Epithelial cell of proximal tubule (primary cell): ENCODE results near the gene PCLO. TPM values are rescaled to one million over a fixed set of nuclear protein-coding genes. Genes with fewer than 3 reads are reported as not detected.
"Not testable (repeated sequence)": the region's sequence is repeated elsewhere in the genome, so short reads cannot be mapped to it uniquely, and the experiment has no call there.

Experiments used
- DNase-seq: peaks from one replicate; pipeline ENCODE4 v3.0.0-alpha.2; 2011; ENCODE audit warnings: low read depth
- H3K4me3 ChIP-seq: 2 replicates; pipeline ENCODE4 v1.5.1; 2011; ENCODE audit warnings: low read depth, mild to moderate bottlenecking, low read length
- CTCF ChIP-seq: conservative IDR thresholded peaks from 2 replicates; pipeline ENCODE4 v1.5.1; 2012; ENCODE audit warnings: low read depth, mild to moderate bottlenecking, low read length
- total RNA-seq: library from RNA; depleted of rRNA; stranded (reverse); fragments of >200 nt; gene quantifications from 2 replicates; pipeline ENCODE4 v1.2.3, GENCODE V29; 2015

PCLO gene
- total RNA-seq, 1 donor from 2014 or later, result 0.58 TPM

DNA sequence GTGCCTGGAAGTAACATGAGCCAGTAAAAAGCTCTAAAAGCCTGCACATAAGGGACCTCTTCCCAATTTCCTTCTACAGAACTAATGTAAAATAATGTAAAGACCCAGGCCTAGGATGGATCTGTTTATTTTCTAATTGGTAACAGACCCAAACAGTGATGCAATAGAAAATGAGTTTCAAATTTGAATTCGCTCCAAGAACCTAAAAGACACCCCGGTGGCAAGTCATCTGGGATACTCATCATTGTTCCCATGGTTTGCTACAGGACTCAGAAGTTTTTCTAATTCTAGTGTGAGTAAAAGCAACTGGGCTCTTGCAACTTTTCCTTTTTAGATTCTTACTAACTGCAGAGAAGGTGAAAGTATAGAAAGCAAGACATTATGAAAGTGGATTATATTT is 447.8 kb downstream of the PCLO start:
- H3K4me3 ChIP-seq, result no peak overlapping the region
- no peak for DNase-seq
- no peak for TF ChIP-seq CTCF

DNA sequence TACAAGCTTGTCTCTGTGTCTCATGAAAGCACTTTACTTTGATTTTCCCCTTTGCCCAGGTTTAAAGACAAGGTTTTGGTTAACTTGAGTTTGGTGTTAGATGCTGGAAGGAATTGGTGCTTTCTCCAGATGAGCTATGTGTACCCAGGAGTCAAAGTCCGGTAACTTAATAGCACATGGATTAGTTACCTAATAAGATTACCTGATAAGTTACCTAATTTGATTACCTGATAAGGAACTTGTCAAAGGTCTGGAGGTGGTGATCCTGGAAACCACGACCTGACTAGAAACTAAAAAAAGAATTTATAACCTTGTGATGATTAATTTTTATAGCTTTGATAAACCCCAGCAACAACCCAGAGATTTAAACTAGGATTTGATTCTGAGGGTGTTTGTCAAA is 449.2 kb downstream of the PCLO start:
- DNase-seq, result no peak
- TF ChIP-seq CTCF, result no peak
- no peak overlapping the region for H3K4me3 ChIP-seq

DNA sequence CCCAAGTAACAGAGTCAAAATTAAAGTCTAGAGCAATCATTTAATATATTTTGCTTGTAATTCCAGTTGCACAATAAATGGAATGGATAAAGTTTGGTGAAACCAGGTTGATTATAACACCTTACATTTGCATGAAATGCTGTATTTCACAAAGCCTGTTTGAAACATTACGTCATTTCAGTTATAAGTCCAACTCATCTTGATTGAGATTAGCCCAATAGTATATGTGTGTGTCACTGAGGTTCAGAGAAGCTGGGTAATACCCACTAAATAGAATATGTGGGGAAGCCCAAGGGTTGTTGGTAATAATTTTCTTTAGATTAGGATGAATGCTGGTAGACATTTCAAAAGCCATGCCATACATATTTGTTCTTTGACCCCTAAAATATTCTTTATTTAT is 456.3 kb downstream of the PCLO start:
- DNase-seq, H3K4me3 ChIP-seq: not testable (repeated sequence)

DNA sequence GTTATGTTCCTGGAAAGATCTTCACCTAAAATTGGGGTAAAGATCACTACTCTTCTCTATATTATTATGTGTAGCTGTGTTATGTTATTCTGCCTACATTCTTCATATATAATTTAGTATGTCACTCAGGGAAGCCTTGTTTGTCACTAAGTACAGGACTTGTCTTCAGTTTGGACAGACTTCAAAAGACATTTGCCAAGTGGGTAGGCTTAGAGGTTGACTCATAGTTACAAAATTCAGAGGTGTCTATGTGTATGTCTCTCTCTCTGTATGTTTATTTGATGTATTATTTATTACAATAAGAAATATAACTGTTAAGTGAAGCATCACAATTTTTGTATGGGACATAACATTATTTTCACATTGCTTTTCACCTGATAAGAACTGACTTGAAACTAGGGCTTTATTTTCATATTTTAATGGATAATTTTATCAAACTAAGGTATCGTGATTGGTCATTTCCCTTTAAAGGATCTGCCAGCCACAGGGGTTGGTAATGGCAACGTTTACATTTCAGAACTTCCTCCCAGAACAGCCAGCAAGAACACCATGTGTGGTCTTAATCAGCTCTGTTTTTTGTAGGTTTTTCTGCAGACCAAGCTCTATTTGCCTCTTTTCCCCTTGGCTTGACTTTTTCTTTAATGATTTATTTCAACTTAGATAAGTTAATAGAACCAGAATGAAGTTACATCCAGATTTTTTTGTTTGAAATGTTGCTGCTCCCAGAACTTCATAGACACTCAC is 457.0 kb downstream of the PCLO start:
- TF ChIP-seq CTCF, result no peak
- no peak for DNase-seq
- H3K4me3 ChIP-seq, result no peak overlapping the region

DNA sequence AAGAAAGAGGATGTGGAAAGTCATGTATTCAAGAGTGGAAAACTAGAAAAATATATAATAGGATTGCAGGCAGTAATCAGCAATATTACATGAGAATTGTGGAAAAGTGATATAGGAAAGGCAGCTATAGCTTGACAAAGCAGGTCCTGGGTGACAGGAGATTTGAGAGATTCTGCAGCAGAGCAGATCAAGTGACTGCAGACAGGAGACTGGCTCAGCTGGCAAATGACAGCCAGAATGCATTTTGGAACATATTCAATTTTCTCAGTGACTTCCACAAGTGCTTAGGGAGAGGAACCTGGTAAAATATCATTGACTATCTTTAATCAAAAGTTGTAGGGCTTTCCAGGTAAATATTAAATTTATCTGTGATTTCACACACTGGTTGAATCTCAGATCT is 458.6 kb downstream of the PCLO start:
- no peak for DNase-seq
- no peak overlapping the region for H3K4me3 ChIP-seq
- TF ChIP-seq CTCF, result no peak
